GM13976 (cell line): Measurements from ENCODE around the gene ANKRD11.
"Not testable (repeated sequence)": the region's sequence is repeated elsewhere in the genome, so short reads cannot be mapped to it uniquely, and the experiment has no call there.

Source experiments
- DNase-seq: peaks from one replicate; pipeline ENCODE4 v3.0.0; 2012; ENCODE audit warnings: low spot score
- in situ Hi-C: fragments of 300-500 bp; cut with MboI; formaldehyde crosslinking; loops from one replicate; pipeline ENCODE4 v1.12.0; 2022; ENCODE audit warnings: low sequenced_read_pairs, mixed read lengths, inconsistent platforms; ENCODE audit not compliant: unreplicated experiment
- TF ChIP-seq, protein P1 (sequence below): IDR thresholded peaks from 2 replicates; pipeline ENCODE4 v1.5.1; 2012; ENCODE audit warnings: borderline replicate concordance, mild to moderate bottlenecking; ENCODE audit not compliant: insufficient read depth; ENCODE audit errors: extremely low read depth, missing control alignments, control extremely low read depth

Gene ANKRD11

DNA sequence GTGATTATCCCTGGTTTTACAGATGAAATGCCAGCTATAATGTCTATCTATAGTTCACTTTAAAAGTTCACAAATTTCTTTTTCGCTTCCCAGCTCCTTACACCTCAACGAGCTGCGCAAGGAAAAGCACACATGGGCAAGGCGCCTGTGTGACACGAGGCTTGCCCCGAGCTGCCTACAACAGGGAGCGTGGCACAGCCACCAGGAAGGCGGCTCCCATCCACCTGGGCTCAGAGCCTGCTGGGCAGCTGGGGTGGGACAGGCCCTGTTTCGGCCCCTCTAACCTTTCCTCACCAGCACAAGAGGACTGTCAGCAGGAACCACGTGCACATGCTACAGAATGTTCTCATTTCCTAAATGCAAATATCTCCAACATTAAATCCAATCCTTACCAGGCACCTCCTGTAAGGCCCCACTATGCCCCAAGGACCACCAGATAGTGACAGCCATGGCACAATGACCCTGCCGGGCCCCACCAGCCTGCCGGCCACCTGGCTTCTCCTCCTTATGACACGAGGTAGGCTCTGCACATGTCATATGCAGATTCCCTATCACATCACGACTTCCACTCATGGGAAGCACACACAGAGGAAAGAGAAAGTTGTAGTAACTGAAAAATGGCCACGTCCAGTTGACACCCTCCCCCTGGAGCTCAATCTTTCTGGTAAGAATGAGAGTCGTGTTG is 180.8 kb downstream of the ANKRD11 start:
- in situ Hi-C loops = no loop called here
- TF ChIP-seq, protein P1, sequence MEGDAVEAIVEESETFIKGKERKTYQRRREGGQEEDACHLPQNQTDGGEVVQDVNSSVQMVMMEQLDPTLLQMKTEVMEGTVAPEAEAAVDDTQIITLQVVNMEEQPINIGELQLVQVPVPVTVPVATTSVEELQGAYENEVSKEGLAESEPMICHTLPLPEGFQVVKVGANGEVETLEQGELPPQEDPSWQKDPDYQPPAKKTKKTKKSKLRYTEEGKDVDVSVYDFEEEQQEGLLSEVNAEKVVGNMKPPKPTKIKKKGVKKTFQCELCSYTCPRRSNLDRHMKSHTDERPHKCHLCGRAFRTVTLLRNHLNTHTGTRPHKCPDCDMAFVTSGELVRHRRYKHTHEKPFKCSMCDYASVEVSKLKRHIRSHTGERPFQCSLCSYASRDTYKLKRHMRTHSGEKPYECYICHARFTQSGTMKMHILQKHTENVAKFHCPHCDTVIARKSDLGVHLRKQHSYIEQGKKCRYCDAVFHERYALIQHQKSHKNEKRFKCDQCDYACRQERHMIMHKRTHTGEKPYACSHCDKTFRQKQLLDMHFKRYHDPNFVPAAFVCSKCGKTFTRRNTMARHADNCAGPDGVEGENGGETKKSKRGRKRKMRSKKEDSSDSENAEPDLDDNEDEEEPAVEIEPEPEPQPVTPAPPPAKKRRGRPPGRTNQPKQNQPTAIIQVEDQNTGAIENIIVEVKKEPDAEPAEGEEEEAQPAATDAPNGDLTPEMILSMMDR = no peak

DNA sequence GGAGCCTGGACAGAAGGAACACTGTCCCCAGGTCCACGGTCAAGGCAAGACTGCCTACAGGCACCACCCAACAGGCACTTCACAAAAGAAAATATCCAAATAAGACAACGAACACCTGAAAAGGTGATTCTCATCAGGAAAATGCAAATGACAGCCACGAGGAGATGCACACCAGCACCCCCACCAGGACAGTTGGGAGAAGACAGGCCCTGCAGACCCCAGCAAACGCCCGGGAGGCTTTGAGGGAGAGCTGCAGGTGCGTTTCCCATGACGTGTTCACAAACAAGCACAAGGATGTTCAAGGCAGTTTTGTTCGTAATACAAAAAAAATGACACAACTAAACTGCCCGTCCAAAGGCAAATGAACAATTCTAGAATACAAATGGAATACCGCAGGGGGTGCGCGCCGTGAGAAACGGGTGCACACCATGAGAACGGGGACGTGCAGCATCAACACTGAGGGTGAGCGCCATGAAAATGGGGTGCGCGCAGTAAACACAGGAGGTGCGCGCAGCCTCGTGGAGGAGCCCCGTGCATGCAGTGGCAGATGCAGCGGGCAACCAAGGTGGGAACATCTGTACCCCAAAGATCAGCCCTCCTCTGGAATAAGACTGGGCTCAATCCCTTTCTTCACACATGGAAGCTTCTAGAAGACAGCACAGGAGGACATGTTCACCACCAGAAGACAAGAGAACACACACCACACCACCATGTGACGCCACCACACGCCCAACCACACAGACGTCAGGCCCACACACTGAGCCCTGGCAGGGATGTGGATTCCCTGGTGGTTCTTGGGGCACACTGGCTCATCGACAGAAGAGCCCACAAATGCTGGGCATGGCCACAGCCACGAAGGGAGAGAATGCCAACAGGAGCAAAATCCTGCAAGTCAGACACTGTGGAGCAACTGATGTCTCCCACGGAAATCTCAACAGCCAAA is 181.7 kb downstream of the ANKRD11 start:
- TF ChIP-seq, protein P1 = peak; percentile 3

More for the DNA sequence above, 180.8 kb downstream of the ANKRD11 start:
- no peak for DNase-seq

DNA sequence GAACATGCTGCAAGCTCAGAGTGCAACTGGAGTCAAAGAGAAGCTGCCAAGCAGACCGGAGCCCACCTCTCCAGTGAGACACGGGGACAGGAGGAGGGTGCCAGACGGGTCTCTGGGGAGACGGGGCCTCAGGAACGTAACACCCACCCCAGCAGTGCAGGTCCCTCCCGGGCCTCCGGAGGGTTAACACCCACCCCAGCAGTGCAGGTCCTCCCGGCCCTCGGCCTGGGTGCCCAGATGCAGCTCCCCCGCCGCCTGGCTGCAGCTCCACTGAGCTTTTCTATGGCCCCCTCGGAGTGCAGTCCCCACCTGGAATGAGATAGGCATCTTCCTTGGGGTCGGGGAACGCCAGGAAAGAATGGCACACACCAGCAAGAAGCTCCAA is 182.9 kb downstream of the ANKRD11 start:
- TF ChIP-seq, protein P1 = no peak
- in situ Hi-C loops = no loop called here
- DNase-seq = no peak

More for the DNA sequence above, 181.7 kb downstream of the ANKRD11 start:
- in situ Hi-C loops = no loop called here
- DNase-seq = no peak

DNA sequence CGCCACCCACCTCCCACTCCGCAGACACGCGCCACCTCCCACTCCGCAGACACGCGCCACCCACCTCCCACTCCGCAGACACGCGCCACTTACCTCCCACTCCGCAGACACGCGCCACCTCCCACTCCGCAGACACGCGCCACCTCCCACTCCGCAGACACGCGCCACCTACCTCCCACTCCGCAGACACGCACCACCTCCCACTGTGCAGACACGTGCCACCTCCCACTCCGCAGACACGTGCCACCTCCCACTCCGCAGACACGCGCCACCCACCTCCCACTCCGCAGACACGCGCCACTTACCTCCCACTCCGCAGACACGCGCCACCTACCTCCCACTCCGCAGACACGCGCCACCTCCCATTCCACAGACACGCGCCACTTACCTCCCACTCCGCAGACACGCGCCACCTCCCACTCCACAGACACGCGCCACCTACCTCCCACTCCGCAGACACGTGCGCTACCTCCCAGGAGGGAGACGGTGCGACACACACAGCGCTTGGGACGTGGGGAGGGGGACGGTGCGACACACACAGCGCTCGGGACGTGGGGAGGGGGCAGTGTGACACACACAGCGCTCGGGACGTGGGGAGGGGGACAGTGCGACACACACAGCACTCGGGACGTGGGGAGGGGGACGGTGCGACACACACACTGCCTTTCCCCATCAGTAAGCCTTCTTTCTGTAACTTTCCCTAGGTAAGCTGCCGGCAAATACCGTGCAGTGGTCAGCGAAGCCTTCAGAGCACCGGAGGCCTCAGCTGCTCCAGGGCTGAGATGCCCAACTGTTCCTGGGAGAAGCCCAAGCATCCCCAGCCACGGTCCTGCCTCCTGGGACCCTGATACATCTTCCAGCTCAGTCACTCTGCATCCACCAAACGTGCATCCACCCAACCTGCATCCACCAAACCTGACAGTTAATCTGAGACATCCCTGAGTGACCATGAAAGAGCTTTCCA is 183.6 kb downstream of the ANKRD11 start:
- DNase-seq, in situ Hi-C loops: not testable (repeated sequence)

DNA sequence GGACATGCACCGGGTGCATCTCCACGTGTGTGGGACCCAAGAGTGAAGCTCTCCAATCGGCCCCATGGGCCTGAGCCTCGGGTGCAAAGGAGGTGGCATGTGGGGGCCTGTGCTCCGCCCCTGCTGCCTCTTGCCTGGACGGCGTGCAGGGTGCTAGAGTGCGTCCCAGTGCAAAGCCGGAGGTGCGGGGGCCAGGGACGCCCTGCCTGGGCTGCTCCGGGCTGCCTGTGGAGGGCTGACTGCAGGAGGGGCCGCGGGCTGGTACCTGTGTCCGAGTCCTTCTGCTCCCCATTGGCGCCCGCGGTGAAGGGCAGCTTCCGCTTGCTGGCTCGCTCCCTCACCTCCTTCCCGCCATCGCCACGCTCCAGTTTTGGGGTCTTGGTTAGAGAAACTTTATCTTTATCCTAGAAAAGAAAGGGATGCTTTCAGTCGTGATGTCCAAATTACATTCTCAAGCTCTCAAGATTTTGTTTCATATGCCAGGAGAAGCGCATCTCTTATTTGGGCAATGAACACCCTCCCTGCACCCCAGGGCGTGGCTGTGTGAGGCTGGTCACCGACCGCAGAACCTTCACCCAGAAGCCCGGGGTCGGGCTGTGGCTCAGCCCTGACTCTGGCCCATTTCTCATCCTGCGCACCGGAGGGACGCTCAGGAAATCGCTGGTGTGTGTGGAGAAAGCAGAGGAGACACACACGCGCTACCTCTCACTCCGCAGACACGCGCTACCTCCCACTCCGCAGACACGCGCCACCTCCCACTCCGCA is 185.2 kb downstream of the ANKRD11 start:
- TF ChIP-seq, protein P1 = no peak
- in situ Hi-C loops = no loop called here
- DNase-seq = no peak

DNA sequence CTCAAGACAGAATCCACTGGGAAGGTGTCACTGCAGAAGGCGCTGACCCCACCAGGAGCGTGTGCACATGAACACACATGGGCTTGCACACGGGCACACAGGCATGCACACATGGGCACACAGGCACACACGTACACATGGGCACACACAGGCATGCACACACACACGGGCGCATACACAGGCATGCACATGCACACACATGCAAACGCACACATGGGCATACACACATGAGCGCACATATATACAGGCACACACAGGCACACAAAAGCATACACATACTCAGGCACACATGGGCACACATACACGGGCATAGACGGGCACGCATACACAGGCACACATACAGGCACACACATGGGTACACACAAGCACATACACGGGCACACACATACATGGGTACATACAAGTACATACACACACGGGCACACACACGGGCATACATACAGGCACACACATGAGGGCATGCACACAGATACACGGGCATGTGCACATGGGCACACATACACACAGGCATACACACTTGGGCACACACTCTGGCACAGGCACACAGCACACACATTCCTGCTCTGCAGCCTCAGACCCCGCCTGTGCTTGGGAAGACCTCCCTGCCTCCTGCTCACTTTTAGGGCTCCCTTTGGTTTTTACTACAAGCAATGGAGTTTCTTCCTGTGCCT is 186.0 kb downstream of the ANKRD11 start:
- in situ Hi-C loops = no loop called here
- TF ChIP-seq, protein P1 = no peak
- no peak for DNase-seq
